Neural cell (in vitro differentiated cells): ENCODE measurements around the gene UBL4A. TPM values are rescaled to one million over a fixed set of nuclear protein-coding genes. Genes with fewer than 3 reads are reported as not detected.

Experiments used
- H2AFZ ChIP-seq: fragments of 200-600, 300-800 bp; sonication (generic), shearing (Covaris generic); 2 replicates; pipeline ENCODE4 v1.6.0; 2014; ENCODE audit warnings: low read depth, mild to moderate bottlenecking, antibody characterized with exemption, low read length, moderate library complexity
- H3F3A ChIP-seq: fragments of 200-600 bp; shearing (Covaris generic); 2 replicates; pipeline ENCODE4 v1.6.1; 2016; ENCODE audit warnings: mild to moderate bottlenecking, moderate library complexity, mixed read lengths, antibody characterized with exemption, low read length; ENCODE audit not compliant: insufficient read depth, poor library complexity, severe bottlenecking
- H3K27ac ChIP-seq: fragments of 200-600, 300-800 bp; sonication (generic), shearing (Covaris generic); 2 replicates; pipeline ENCODE4 v1.5.1; 2014; ENCODE audit warnings: mild to moderate bottlenecking, low read length, moderate library complexity
- H3K27me3 ChIP-seq: fragments of 300-800, 200-600 bp; sonication (generic), shearing (Covaris generic); 2 replicates; pipeline ENCODE4 v1.6.0; 2014; ENCODE audit warnings: mild to moderate bottlenecking, low read depth, low read length, moderate library complexity; ENCODE audit not compliant: insufficient read depth
- H3K36me3 ChIP-seq: fragments of 300-800, 200-600 bp; sonication (generic), shearing (Covaris generic); 2 replicates; pipeline ENCODE4 v1.5.1; 2014; ENCODE audit warnings: mild to moderate bottlenecking, antibody characterized with exemption, low read length, moderate library complexity; ENCODE audit not compliant: insufficient read depth
- H3K4me2 ChIP-seq: fragments of 300-800, 200-600 bp; sonication (generic), shearing (Covaris generic); 2 replicates; pipeline ENCODE4 v1.6.0; 2014; ENCODE audit warnings: mild to moderate bottlenecking, low read length
- H3K4me3 ChIP-seq: fragments of 300-800, 200-600 bp; sonication (generic), shearing (Covaris generic); 2 replicates; pipeline ENCODE4 v1.5.1; 2014; ENCODE audit warnings: mild to moderate bottlenecking, low read length, moderate library complexity
- H3K79me2 ChIP-seq: fragments of 200-600 bp; shearing (Covaris generic); replicated peaks from 2 replicates; pipeline ENCODE4 v1.6.0; 2014; ENCODE audit warnings: mild to moderate bottlenecking, low read length, moderate library complexity; ENCODE audit not compliant: insufficient read depth
- H3K9ac ChIP-seq: fragments of 300-800, 200-600 bp; sonication (generic), shearing (Covaris generic); 2 replicates; pipeline ENCODE4 v1.6.1; 2016; ENCODE audit warnings: mild to moderate bottlenecking, low read length, mixed read lengths
- H3K9me2 ChIP-seq: fragments of 200-600 bp; shearing (Covaris generic); 2 replicates; pipeline ENCODE4 v1.6.1; 2016; ENCODE audit warnings: mild to moderate bottlenecking, low read length, mixed read lengths; ENCODE audit not compliant: insufficient read depth
- H3K9me3 ChIP-seq: fragments of 200-600, 300-800 bp; sonication (generic), shearing (Covaris generic); 2 replicates; pipeline ENCODE4 v1.6.1; 2016; ENCODE audit warnings: mild to moderate bottlenecking, mixed run types, low read length, moderate library complexity, mixed read lengths
- H4K20me1 ChIP-seq: fragments of 200-600 bp; shearing (Covaris generic); 2 replicates; pipeline ENCODE4 v1.6.1; 2016; ENCODE audit warnings: mild to moderate bottlenecking, mixed run types; ENCODE audit not compliant: insufficient read depth
- EP300 ChIP-seq: fragments of 450-650 bp; conservative IDR thresholded peaks from 2 replicates; pipeline ENCODE4 v1.6.1; 2014; ENCODE audit warnings: antibody characterized with exemption, mild to moderate bottlenecking, moderate library complexity; ENCODE audit not compliant: poor library complexity, severe bottlenecking
- EZH2 ChIP-seq: fragments of 200-600, 300-800 bp; shearing (Covaris generic), sonication (generic); IDR thresholded peaks from 2 replicates; pipeline ENCODE4 v1.6.1; 2014; ENCODE audit warnings: antibody characterized with exemption, low read length, borderline replicate concordance, mild to moderate bottlenecking; ENCODE audit not compliant: insufficient read depth, poor library complexity, severe bottlenecking
- MXI1 ChIP-seq: fragments of 450-650 bp; conservative IDR thresholded peaks from 2 replicates; pipeline ENCODE4 v1.6.1; 2014; ENCODE audit warnings: antibody characterized with exemption, mild to moderate bottlenecking; ENCODE audit not compliant: poor library complexity, severe bottlenecking
- POLR2AphosphoS5 ChIP-seq: IDR thresholded peaks from 2 replicates; pipeline ENCODE4 v1.6.1; 2012
- RAD21 ChIP-seq: fragments of 450-650 bp; conservative IDR thresholded peaks from 2 replicates; pipeline ENCODE4 v1.6.1; 2014; ENCODE audit warnings: antibody characterized with exemption, mild to moderate bottlenecking, moderate library complexity
- SMC3 ChIP-seq: fragments of 450-650 bp; conservative IDR thresholded peaks from 2 replicates; pipeline ENCODE4 v1.6.1; 2014; ENCODE audit warnings: antibody characterized with exemption, mild to moderate bottlenecking, moderate library complexity; ENCODE audit not compliant: poor library complexity
- TAF1 ChIP-seq: IDR thresholded peaks from 2 replicates; pipeline ENCODE4 v1.6.1; 2012; ENCODE audit warnings: low read depth
- polyA plus RNA-seq: library from polyadenylated mRNA; depleted of rRNA; stranded (reverse); fragments of >200 nt; gene quantifications from 2 replicates; pipeline ENCODE4 v1.2.3, GENCODE V29; 2014
- TF ChIP-seq, protein P1 (sequence below): fragments of 450-650 bp; IDR thresholded peaks from 2 replicates; pipeline ENCODE4 v1.5.1; 2014; ENCODE audit warnings: antibody characterized with exemption, mild to moderate bottlenecking, moderate library complexity; ENCODE audit not compliant: poor library complexity, severe bottlenecking
- TF ChIP-seq, protein P2 (sequence below): IDR thresholded peaks from 2 replicates; pipeline ENCODE4 v1.6.1; 2012; ENCODE audit warnings: borderline replicate concordance

The UBL4A gene
- polyA plus RNA-seq, 1 donor from 2014 or later: 28.5 TPM

DNA sequence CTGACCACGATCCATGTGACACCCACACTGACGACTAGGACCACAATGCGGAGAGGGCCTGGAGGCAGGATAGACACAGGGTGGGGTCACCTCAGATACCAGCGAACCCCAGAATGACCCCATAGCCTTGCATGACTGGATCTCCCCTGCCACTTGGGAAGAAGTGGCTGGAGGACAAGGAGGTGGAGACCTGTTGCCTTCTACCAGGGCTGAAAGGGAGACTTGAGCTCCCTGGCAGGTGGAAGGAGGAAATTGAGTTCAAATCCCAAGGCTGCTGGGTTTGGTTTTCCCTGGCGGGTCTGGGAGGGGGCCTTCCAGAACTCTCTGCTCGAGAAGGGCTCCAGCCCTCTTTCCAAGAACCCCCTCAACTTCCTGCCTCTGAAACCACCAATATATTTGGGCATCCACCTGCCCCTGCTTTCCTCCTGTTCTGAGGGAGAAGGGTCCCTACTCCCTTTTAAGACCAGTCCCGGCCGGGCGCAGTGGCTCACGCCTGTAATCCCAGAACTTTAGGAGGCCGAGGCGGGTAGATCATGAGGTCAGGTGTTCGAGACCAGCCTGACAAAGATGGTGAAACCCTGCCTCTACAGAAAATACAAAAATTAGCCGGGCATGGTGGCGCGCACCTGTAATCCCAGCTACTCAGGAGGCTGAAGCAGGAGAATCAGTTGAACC, 26.6 kb upstream of the UBL4A start:
- no peaks in the 10 kb centered on the region for H3F3A ChIP-seq
- no peak overlapping the region for H3K27ac ChIP-seq
- H3K36me3 ChIP-seq: no peaks in the 10 kb centered on the region
- no peaks in the 10 kb centered on the region for H3K9me2 ChIP-seq
- H3K9ac ChIP-seq: no peak overlapping the region
- H2AFZ ChIP-seq: no peak overlapping the region
- H3K27me3 ChIP-seq: no peaks in the 10 kb centered on the region
- no peaks in the 10 kb centered on the region for H3K79me2 ChIP-seq
- H3K4me3 ChIP-seq: no peak overlapping the region
- no peak overlapping the region for H3K4me2 ChIP-seq
- H4K20me1 ChIP-seq: no peaks in the 10 kb centered on the region
- H3K9me3 ChIP-seq: no peaks in the 10 kb centered on the region
- TF ChIP-seq, protein P1, sequence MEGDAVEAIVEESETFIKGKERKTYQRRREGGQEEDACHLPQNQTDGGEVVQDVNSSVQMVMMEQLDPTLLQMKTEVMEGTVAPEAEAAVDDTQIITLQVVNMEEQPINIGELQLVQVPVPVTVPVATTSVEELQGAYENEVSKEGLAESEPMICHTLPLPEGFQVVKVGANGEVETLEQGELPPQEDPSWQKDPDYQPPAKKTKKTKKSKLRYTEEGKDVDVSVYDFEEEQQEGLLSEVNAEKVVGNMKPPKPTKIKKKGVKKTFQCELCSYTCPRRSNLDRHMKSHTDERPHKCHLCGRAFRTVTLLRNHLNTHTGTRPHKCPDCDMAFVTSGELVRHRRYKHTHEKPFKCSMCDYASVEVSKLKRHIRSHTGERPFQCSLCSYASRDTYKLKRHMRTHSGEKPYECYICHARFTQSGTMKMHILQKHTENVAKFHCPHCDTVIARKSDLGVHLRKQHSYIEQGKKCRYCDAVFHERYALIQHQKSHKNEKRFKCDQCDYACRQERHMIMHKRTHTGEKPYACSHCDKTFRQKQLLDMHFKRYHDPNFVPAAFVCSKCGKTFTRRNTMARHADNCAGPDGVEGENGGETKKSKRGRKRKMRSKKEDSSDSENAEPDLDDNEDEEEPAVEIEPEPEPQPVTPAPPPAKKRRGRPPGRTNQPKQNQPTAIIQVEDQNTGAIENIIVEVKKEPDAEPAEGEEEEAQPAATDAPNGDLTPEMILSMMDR: no peak
- TF ChIP-seq RAD21 (no peak), TAF1 (no peak), POLR2AphosphoS5 (no peak), MXI1 (no peak), EP300 (no peak), SMC3 (no peak), EZH2 (no peak)
- TF ChIP-seq, protein P2, sequence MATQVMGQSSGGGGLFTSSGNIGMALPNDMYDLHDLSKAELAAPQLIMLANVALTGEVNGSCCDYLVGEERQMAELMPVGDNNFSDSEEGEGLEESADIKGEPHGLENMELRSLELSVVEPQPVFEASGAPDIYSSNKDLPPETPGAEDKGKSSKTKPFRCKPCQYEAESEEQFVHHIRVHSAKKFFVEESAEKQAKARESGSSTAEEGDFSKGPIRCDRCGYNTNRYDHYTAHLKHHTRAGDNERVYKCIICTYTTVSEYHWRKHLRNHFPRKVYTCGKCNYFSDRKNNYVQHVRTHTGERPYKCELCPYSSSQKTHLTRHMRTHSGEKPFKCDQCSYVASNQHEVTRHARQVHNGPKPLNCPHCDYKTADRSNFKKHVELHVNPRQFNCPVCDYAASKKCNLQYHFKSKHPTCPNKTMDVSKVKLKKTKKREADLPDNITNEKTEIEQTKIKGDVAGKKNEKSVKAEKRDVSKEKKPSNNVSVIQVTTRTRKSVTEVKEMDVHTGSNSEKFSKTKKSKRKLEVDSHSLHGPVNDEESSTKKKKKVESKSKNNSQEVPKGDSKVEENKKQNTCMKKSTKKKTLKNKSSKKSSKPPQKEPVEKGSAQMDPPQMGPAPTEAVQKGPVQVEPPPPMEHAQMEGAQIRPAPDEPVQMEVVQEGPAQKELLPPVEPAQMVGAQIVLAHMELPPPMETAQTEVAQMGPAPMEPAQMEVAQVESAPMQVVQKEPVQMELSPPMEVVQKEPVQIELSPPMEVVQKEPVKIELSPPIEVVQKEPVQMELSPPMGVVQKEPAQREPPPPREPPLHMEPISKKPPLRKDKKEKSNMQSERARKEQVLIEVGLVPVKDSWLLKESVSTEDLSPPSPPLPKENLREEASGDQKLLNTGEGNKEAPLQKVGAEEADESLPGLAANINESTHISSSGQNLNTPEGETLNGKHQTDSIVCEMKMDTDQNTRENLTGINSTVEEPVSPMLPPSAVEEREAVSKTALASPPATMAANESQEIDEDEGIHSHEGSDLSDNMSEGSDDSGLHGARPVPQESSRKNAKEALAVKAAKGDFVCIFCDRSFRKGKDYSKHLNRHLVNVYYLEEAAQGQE: no peak

DNA sequence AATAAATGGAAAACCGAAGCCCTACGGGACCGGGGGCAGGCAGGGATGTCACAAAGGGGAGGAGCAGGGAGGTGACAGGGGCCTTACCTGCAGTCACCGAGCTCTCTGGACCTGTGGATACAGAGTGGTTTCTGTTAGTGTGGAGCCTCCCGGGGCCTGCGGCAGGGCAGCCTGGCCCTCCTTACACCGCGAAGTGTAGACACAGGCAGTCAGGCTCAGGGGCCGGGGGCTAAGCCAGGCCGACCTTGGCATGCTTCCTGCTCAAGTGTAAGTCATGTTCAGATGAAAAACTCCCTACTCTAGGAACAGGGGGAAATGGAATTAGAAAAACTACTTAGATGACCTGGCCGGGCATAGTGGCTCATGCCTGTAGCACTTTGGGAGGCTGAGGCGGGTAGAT, 25.3 kb upstream of the UBL4A start:
- Histone ChIP-seq H3F3A (no peaks in the 10 kb centered on the region), H3K79me2 (no peaks in the 10 kb centered on the region), H4K20me1 (no peaks in the 10 kb centered on the region), H2AFZ (no peak overlapping the region), H3K36me3 (no peaks in the 10 kb centered on the region), H3K9ac (no peak overlapping the region), H3K27ac (no peak overlapping the region), H3K4me2 (no peak overlapping the region), H3K4me3 (no peak overlapping the region), H3K9me3 (no peaks in the 10 kb centered on the region), H3K27me3 (no peaks in the 10 kb centered on the region), H3K9me2 (no peaks in the 10 kb centered on the region)
- TF ChIP-seq, protein P2: no peak
- TF ChIP-seq EZH2 (no peak), TAF1 (no peak), POLR2AphosphoS5 (no peak)
